Activated T-helper 17 cell treated with anti-CD3 and anti-CD28 coated beads, Interleukin-2, amount 50 U/mL, for 72 hours (primary cell): ENCODE data around the gene KRT222. TPM values are rescaled to one million over a fixed set of nuclear protein-coding genes. Genes with fewer than 3 reads are reported as not detected.

Experiments
- ATAC-seq: fragments of 150-1000 bp; cut with Tn5 transposase; replicated peaks from 2 replicates; pipeline ENCODE4 v1.10.0; 2021; ENCODE audit warnings: mild to moderate bottlenecking, moderate library complexity
- H3K27ac Mint-ChIP-seq: one replicate; pipeline ENCODE4 v1.8.0; 2022; ENCODE audit warnings: mixed read lengths
- H3K27me3 Mint-ChIP-seq: one replicate; pipeline ENCODE4 v1.8.0; 2022; ENCODE audit warnings: mixed read lengths
- H3K36me3 Mint-ChIP-seq: one replicate; pipeline ENCODE4 v1.8.0; 2022; ENCODE audit warnings: low read depth, mild to moderate bottlenecking, mixed read lengths
- H3K4me1 Mint-ChIP-seq: one replicate; pipeline ENCODE4 v1.8.0; 2022; ENCODE audit warnings: mixed read lengths
- H3K4me3 Mint-ChIP-seq: one replicate; pipeline ENCODE4 v1.8.0; 2022; ENCODE audit warnings: mild to moderate bottlenecking, mixed read lengths
- H3K9me3 Mint-ChIP-seq: one replicate; pipeline ENCODE4 v1.8.0; 2022; ENCODE audit warnings: mixed read lengths
- total RNA-seq, 2 donors: library from RNA; stranded (reverse); gene quantifications; one replicate each; pipeline ENCODE4 v1.2.3, GENCODE V29; 2022

The KRT222 gene
- total RNA-seq, 2 donors from 2014 or later = not detected

- H3K9me3 Mint-ChIP-seq = no peaks in the 10 kb centered on the region
- peak; percentile 47 for ATAC-seq
- peak overlapping the region; percentile 87 for H3K27ac Mint-ChIP-seq
- no peaks in the 10 kb centered on the region for H3K36me3 Mint-ChIP-seq
- H3K4me1 Mint-ChIP-seq = peaks cover 55% of the 10 kb centered on the region
- H3K4me3 Mint-ChIP-seq = peak overlapping the region; percentile 74
- H3K27me3 Mint-ChIP-seq = no peaks in the 10 kb centered on the region
These were observed 49.7 kb downstream of the KRT222 start for GRCh38 chr17:40615068-40615840.

- Mint-ChIP-seq H3K4me1 (peaks cover 57% of the 10 kb centered on the region), H3K36me3 (no peaks in the 10 kb centered on the region), H3K4me3 (peak overlapping the region; percentile 74), H3K27ac (peak overlapping the region; percentile 87), H3K9me3 (no peaks in the 10 kb centered on the region), H3K27me3 (no peaks in the 10 kb centered on the region)
- ATAC-seq = peak; percentile 40
These were observed 50.4 kb downstream of the KRT222 start for GRCh38 chr17:40614431-40615067.

- Mint-ChIP-seq H3K27ac (peak overlapping the region; percentile 97), H3K4me1 (peaks cover 67% of the 10 kb centered on the region), H3K4me3 (peak overlapping the region; percentile 74)
These were observed 51.4 kb downstream of the KRT222 start for GRCh38 chr17:40613467-40614154.

GRCh38 chr17:40612599-40613244 lies 52.3 kb downstream of the KRT222 start:
- Mint-ChIP-seq H3K4me1 (peaks cover 76% of the 10 kb centered on the region), H3K27me3 (no peaks in the 10 kb centered on the region), H3K27ac (peak overlapping the region; percentile 97), H3K9me3 (no peaks in the 10 kb centered on the region), H3K36me3 (no peaks in the 10 kb centered on the region), H3K4me3 (peak overlapping the region; percentile 74)
- peak; percentile 11 for ATAC-seq

More at GRCh38 chr17:40613467-40614154, 51.4 kb downstream of the KRT222 start:
- ATAC-seq = no peak
- H3K9me3 Mint-ChIP-seq = no peaks in the 10 kb centered on the region
- no peaks in the 10 kb centered on the region for H3K36me3 Mint-ChIP-seq
- H3K27me3 Mint-ChIP-seq = no peaks in the 10 kb centered on the region

GRCh38 chr17:40611840-40612474 lies 53.0 kb downstream of the KRT222 start:
- no peaks in the 10 kb centered on the region for H3K27me3 Mint-ChIP-seq
- H3K36me3 Mint-ChIP-seq = no peaks in the 10 kb centered on the region
- peak overlapping the region; percentile 74 for H3K4me3 Mint-ChIP-seq
- peaks cover 80% of the 10 kb centered on the region for H3K4me1 Mint-ChIP-seq
- no peaks in the 10 kb centered on the region for H3K9me3 Mint-ChIP-seq
- ATAC-seq = no peak
- peak overlapping the region; percentile 63 for H3K27ac Mint-ChIP-seq

- H3K36me3 Mint-ChIP-seq = no peaks in the 10 kb centered on the region
- H3K4me1 Mint-ChIP-seq = peaks cover 71% of the 10 kb centered on the region
- H3K4me3 Mint-ChIP-seq = peak overlapping the region; percentile 74
- H3K9me3 Mint-ChIP-seq = no peaks in the 10 kb centered on the region
- peak; percentile 51 for ATAC-seq
- H3K27ac Mint-ChIP-seq = peak overlapping the region; percentile 88
- H3K27me3 Mint-ChIP-seq = no peaks in the 10 kb centered on the region
These were observed 54.6 kb downstream of the KRT222 start for GRCh38 chr17:40610359-40610758.

- H3K9me3 Mint-ChIP-seq = no peaks in the 10 kb centered on the region
- peak overlapping the region; percentile 88 for H3K27ac Mint-ChIP-seq
- no peaks in the 10 kb centered on the region for H3K27me3 Mint-ChIP-seq
- H3K4me3 Mint-ChIP-seq = peak overlapping the region; percentile 74
- peak; percentile 63 for ATAC-seq
- peaks cover 72% of the 10 kb centered on the region for H3K4me1 Mint-ChIP-seq
- no peaks in the 10 kb centered on the region for H3K36me3 Mint-ChIP-seq
These were observed 56.9 kb downstream of the KRT222 start for GRCh38 chr17:40608061-40608581.

GRCh38 chr17:40607641-40608040 lies 57.3 kb downstream of the KRT222 start:
- peak overlapping the region; percentile 88 for H3K27ac Mint-ChIP-seq
- H3K36me3 Mint-ChIP-seq = no peaks in the 10 kb centered on the region
- H3K4me3 Mint-ChIP-seq = peak overlapping the region; percentile 74
- H3K9me3 Mint-ChIP-seq = no peaks in the 10 kb centered on the region
- H3K27me3 Mint-ChIP-seq = no peaks in the 10 kb centered on the region
- ATAC-seq = peak; percentile 15
- H3K4me1 Mint-ChIP-seq = peaks cover 74% of the 10 kb centered on the region

- no peak for ATAC-seq
- H3K4me3 Mint-ChIP-seq = peak overlapping the region; percentile 74
- no peaks in the 10 kb centered on the region for H3K9me3 Mint-ChIP-seq
- H3K27ac Mint-ChIP-seq = peak overlapping the region; percentile 91
- no peaks in the 10 kb centered on the region for H3K36me3 Mint-ChIP-seq
- H3K4me1 Mint-ChIP-seq = peaks cover 70% of the 10 kb centered on the region
- H3K27me3 Mint-ChIP-seq = no peaks in the 10 kb centered on the region
These were observed 58.2 kb downstream of the KRT222 start for GRCh38 chr17:40606548-40607353.

- H3K27me3 Mint-ChIP-seq = no peaks in the 10 kb centered on the region
- peak; percentile 71 for ATAC-seq
- peak overlapping the region; percentile 91 for H3K27ac Mint-ChIP-seq
- H3K4me1 Mint-ChIP-seq = peaks cover 69% of the 10 kb centered on the region
- no peaks in the 10 kb centered on the region for H3K36me3 Mint-ChIP-seq
- peak overlapping the region; percentile 74 for H3K4me3 Mint-ChIP-seq
- no peaks in the 10 kb centered on the region for H3K9me3 Mint-ChIP-seq
These were observed 59.7 kb downstream of the KRT222 start for GRCh38 chr17:40605306-40605705.
